Coronary artery (tissue), 2 donors: ENCODE measurements around the gene NUP93.

Source experiments
- DNase-seq: peaks from one replicate; pipeline ENCODE4 v3.0.0-alpha.2; 2017; ENCODE audit warnings: low spot score
- H3K27ac ChIP-seq, 2 donors: fragments of 200-600 bp; sonication (generic); one replicate each; pipeline ENCODE4 v1.5.1; 2016 to 2019
- H3K4me3 ChIP-seq: fragments of 200-600 bp; sonication (generic); 2 replicates; pipeline ENCODE4 v1.5.1; 2016; ENCODE audit warnings: mild to moderate bottlenecking, moderate library complexity
- TF ChIP-seq, protein P1 (sequence below): fragments of 200-600 bp; sonication (generic); IDR thresholded peaks from one replicate; pipeline ENCODE4 v1.5.1; 2019; ENCODE audit warnings: antibody characterized with exemption

The NUP93 gene

DNA sequence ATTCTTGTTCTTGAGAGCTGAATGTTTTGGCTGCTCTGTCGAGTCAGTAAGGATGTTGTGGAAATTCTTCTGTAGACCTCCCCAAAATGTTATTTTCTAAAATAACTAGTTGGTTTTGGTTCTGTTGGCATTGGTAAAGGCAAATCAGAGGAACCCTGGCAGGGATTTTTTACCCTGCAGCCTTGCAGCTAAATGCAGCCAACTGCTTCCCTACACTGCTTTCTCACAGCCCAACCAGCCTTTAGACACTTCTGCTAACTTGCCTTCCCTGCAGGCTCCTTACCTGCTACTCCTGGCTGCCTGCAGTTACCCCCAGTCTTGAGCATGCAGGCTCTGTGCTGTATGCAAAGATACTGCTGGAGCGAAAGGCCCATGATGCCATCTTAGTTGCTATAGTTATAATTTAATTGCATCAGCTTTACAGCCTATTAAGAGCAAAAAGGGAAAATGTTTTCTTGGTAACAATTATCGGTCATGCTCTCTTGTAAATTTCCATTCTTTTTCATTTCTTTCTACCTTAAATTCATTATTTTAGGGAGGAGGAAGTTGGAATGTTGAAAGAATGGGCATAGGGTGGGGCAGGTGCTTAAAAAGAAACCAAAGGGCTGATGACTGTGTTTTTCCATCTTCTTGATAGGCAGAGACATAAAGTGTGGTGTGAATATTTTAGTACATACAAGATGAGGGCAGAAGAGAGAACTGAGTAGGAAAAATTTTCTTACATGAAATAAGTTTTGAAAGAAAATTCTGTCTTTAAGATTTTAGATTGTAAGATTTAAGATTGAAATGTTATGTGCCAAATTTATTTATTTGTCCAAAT, 20.0 kb downstream of the NUP93 start:
- no peak overlapping the region for H3K4me3 ChIP-seq
- TF ChIP-seq, protein P1, sequence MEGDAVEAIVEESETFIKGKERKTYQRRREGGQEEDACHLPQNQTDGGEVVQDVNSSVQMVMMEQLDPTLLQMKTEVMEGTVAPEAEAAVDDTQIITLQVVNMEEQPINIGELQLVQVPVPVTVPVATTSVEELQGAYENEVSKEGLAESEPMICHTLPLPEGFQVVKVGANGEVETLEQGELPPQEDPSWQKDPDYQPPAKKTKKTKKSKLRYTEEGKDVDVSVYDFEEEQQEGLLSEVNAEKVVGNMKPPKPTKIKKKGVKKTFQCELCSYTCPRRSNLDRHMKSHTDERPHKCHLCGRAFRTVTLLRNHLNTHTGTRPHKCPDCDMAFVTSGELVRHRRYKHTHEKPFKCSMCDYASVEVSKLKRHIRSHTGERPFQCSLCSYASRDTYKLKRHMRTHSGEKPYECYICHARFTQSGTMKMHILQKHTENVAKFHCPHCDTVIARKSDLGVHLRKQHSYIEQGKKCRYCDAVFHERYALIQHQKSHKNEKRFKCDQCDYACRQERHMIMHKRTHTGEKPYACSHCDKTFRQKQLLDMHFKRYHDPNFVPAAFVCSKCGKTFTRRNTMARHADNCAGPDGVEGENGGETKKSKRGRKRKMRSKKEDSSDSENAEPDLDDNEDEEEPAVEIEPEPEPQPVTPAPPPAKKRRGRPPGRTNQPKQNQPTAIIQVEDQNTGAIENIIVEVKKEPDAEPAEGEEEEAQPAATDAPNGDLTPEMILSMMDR: no peak
- peak overlapping the region in 1 of 2 donors; percentile 57 for H3K27ac ChIP-seq
- DNase-seq: no peak

DNA sequence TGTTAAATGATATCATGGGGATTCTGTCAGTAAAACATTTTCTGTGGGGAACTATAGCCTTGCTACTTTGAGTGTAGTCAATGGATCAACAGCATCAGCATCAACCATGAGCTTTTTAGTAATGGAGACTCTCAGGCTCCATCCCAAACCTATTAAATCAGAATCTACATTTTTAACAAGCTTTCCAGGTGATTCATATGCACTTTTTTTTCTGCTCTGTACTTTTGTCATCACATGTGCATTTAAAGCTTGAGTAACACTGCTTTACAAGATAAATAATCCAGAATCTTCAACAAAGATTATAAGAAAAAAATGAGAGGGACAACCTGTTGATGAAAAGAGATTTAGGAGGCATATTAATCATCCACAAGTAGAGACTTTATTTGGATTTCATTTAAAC, 23.5 kb downstream of the NUP93 start:
- DNase-seq: no peak
- H3K27ac ChIP-seq: no peak overlapping the region
- TF ChIP-seq, protein P1: no peak
- H3K4me3 ChIP-seq: no peak overlapping the region

DNA sequence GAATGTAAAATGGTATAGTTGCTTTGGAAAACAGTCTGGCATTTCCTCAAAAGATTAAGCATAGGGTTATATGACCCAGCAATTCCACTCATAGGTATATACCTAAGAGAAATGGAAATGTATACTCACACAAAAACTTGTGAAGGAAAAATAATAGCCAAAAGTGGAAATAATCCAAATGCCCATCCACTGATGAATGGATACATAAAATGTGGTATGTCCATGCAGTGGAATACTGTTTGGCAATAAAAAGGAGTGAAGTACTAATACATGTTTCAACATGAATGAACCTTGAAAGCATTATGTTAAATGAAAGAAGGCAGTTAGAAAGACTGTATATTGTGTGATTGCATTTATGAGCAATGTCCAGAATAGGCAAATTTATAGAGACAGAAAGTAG, 25.1 kb downstream of the NUP93 start:
- H3K27ac ChIP-seq: no peak overlapping the region
- no peak for DNase-seq
- H3K4me3 ChIP-seq: no peak overlapping the region
- TF ChIP-seq, protein P1: no peak

DNA sequence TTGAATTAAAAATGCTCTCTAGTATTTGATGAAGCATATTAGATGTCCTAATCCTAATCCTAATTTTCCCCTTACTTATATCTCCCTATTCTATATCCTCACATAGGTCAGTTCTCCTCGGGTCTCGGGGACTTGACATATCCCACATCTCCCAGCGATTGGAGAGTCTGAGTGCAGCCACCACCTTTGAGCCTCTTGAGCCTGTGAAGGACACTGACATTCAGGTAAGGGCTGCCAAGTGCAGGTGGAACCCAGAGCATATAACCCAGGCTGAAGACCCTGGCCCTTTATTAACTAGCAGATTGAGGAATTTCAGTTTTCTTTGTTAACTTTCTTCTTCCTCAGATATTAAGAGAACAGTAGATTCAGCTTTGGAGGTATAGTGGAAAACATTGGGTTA, 28.5 kb downstream of the NUP93 start:
- Histone ChIP-seq H3K27ac (no peak overlapping the region), H3K4me3 (no peak overlapping the region)
- TF ChIP-seq, protein P1: no peak
- DNase-seq: no peak

DNA sequence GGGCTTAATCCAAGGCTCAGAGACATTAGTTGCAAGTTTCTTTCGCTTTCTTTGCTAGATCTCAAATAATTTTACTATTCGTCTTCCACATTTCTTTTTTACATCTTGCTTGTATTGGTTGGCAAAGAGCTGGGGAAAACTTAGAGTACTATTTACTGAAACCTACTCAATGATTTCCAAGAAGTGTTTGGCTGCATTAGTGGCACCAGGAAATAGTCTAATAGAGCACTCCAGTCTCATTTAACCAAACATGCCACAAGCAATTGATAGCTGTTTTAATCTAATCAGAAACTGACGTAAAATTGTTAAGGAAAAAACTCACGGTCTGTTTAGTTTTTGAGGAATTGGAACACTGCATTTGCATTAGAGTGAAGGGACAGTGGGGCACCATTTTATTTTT, 29.0 kb downstream of the NUP93 start:
- DNase-seq: no peak
- Histone ChIP-seq H3K27ac (no peak overlapping the region), H3K4me3 (no peak overlapping the region)
- TF ChIP-seq, protein P1: no peak

DNA sequence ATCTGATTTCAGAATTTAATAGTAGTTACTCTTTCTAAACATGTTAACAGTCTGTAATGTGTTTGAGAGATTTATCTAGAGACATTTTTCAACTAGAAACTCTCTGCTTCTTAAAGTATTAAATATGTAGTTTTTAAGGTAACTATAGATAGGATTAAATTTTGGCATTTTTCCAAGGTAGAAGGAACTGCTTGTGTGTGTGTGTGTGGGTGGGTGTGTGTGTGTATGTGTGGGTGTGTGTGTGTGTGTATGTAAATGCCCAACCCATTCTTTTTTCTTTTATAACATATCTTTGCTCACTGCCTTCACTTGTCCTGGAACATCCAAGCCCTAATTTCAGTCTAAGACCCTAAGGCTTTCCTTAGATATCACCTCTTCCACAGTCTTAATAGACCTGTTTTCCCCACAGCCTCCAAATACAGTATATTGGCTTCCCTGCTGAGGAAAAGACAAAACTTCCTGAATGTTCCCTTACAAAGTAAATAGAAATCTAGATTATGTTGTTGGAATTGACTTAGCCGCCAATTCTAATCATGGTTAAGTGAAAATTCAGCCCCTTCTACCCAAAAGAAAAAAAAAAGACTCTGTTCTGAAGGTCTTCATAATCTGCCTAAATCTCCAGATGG, 33.5 kb downstream of the NUP93 start:
- TF ChIP-seq, protein P1: no peak
- H3K27ac ChIP-seq: no peak overlapping the region
- no peak overlapping the region for H3K4me3 ChIP-seq
- no peak for DNase-seq

DNA sequence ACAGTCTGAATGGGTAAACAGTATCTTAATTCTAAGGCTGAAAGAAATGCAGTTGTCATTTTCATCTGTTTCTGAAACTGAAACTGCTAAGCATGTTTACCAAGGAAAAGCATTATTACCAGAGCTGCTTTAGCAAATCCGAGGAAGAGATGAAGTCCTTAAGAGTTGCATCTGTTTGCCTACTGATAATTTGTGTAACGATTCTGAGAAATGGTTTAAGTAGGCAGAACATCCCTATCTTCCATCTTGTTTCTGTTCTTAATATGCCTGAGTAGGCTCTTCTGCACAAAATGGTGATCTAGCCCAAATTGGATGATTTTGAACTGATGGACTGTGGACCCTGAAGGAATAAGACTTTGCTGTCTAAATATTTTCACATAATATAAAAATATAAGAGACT, 34.9 kb downstream of the NUP93 start:
- Histone ChIP-seq H3K4me3 (no peak overlapping the region), H3K27ac (no peak overlapping the region)

More for the DNA sequence above, 34.9 kb downstream of the NUP93 start:
- TF ChIP-seq, protein P1: no peak
- DNase-seq: no peak
